HG03175 (cell line): ENCODE data around the gene TP53BP2.

Experiments used
- ATAC-seq: cut with Tn5 transposase; IDR thresholded peaks from one replicate; pipeline ENCODE4 v1.9.1; 2021; ENCODE audit warnings: mild to moderate bottlenecking, moderate library complexity; ENCODE audit not compliant: unreplicated experiment

TP53BP2 gene

DNA sequence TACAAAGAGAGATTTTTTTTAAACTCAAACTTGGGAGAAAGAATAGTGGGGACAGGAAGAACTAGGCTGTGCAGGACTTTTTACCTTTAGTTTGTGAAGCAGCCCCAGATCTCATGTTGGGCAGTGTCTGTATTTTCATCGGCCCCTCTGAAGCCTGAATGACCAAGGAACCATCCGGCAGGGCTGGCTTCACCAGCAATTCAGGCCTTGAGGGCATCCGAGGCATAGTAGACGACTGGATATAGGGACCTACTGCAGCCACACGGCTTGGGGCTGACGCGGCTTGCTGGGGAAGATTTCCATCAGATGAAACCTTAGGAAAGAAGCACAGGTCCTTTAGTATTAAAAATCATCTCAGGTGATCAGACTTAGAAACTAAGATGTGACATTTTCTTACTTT lies 43.7 kb downstream of the TP53BP2 start:
- no peak for ATAC-seq

DNA sequence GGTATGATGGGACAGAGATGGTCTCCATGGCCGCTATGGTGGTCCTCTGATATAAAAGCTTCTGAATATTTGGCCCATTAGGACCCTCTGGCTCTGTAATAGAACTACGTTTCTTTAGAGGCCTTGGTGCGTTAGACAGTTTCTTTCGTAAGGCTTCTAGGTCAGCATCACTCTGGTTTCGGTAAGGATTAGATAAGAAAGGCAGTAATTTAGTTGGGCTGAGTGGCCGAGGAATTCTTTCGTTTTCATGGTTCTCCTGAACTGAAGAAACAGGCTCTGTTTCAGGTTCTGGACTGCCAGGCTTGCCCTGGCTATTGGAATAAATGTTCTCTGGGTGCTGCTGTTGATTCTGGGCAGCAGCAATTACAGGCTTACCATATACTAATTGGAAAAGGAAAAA lies 49.5 kb downstream of the TP53BP2 start:
- ATAC-seq, result no peak

DNA sequence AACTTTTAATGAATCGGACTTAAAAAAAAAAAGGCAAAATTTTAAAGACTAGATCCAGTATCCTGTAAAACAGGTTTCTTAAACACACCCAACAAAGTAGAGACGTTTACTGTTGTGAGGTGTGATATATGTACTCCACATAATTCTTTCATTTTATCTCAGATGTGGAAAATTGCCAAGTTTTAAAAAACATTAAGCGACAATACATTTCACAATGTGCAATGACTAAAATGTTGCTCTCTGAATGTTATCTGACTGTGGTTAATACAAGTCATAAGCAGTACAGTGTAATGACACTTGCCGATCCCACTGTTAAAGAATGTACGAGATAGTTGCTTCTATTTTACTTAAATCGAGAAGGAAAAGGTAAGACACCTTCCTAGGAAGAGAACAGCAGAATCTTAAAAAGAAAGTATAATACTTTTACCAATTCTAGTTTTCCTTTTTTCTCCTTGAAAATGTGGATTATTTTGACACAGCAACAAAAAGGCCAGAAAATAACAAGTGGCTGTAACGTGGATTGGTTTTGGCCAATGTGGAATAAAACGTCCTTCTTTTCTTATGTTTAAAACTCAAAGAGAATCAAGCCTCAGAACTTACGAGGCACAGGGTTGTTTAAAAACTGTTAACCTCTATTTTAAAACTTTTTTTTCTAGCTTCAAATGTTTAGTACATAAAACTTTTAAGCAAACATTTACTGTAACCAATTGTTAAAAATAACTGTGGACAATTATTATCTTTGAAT lies 51.4 kb downstream of the TP53BP2 start:
- ATAC-seq, result no peak

DNA sequence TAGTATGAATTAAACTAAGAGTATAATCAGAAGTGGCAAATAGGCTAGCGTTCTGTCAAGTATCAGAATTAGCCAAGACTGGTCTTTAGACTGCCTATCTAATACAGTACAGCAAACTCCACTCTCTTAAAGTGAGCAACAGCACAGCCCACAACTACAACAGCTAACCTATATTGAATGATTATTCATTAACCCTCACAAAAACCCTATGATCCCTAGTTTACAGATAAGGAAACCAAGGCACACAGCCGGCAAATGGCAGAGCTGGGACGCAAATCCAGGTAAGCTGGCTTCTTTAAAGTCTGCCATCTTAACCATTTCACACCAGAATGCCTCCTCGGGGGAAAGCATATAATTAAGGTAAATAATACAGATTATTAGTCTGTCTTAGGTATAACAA lies 52.0 kb downstream of the TP53BP2 start:
- no peak for ATAC-seq

DNA sequence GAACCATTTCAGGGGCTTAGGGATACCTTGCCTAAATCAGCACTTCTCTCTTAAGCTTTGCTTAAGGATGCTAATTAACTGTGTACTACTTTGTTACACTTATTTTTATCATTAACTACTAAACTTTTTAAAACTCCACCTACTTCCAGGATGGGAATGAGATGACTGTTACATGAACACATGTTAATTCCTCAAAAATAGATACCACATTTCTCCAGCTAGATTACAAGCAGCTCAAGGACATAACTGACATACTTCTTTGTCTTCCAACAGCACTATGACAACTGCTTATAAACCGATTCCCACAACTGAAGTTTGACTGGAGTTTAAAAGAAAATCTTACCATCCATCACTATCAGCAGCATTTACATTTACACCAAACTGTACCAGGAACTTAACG lies 53.7 kb downstream of the TP53BP2 start:
- no peak for ATAC-seq

DNA sequence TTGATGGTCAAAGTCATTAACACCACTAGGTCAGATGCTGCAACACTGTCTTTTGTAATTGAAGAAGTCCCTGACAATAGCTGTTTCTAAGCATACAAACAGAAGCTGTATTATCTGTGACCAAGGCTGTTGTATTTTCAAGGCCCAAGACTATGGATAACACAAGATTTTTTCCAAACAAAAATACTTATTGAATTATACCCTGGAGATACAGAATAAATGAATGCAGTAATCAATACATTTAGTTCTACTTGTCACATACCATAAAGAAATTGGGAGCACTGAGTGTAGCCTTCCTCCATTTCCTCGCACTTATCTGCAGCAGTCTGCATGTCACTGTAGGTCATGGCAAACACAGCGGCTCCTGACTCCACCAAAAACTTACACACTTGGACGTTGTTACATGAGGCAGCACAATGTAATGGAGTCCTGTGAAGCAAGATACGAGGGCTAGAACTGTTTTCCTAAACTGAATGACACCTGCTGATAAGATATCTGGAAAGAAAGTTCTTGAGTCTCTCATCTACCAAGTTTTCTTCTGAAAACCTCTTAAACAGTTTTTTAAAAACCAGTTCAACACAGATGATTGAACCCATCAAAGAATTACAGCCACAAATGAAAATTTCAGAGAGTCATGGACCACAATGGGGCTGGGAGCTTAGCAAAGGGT lies 56.9 kb downstream of the TP53BP2 start:
- no peak for ATAC-seq

DNA sequence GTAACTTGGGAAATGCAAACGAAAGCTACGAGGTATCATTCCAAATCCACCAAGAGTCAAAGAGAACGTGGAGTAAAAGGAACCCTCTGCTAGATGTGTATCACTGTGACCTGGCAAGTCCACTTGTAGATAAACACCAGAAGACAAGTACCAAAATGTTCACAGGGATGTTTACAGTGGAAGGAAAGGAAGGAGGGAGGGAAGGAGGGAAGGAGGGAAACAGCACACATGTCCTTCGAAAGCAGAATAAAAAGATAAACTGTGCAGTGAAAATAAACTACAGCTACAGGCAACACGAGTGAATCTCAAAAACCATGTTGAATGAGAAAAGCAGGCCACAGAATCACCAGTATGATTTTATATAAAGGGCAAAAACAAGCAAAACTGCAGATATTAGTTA lies 59.9 kb downstream of the TP53BP2 start:
- no peak for ATAC-seq

DNA sequence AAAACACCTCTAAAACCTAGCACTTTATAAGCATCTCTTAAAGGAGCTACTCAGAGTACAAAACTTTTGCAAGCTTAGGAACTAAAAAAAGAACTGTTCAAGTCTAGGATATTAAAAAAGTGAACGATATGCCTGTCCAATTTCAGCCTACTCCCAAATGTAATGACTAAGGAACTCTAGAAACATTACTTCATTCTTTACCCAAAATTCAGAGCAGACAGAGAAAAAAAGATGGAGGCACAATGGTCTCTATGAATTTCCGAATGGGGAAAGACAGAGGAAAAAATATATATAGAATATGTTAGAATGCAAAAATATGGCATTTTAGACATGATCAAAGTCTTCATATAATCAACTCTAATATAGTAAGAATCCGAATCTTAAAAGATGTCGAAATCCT lies 61.2 kb downstream of the TP53BP2 start:
- ATAC-seq, result no peak

DNA sequence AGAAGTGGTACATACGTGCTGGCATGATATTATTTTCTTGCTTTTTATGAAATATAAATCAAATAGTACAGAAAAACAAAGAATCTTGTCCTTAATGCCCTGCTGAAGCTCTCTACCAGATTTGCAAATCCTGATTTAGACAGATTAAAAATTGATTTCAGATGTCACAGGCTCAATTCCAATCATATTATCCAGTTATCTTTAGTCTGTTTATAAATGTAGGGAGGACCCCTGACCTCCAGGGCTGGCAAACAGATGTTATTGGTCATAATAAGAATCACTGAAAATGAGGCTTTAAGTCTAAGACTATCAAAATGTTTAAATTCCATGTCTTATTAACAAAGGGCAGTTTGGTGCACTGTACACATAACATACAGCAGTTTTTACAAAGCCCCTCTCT lies 62.1 kb downstream of the TP53BP2 start:
- ATAC-seq, result no peak

DNA sequence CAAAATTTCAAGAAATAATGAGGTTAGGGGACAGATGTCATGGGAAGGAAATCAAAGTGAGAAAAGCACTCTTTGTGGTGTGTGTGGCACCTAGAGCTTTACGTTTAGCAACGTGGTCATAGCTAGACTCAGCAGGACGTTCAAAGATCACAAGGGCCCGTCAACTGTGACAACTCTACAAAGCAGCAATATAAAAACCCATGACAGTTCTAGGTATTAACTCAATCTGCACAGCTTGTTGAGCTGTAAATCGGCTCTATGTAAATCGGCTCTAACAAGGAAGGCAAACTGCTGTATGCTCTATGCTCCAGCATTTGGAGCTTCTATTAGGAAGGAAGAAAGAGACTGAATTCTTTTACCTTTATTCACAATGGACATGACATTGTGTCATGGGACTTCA lies 64.8 kb downstream of the TP53BP2 start:
- no peak for ATAC-seq

DNA sequence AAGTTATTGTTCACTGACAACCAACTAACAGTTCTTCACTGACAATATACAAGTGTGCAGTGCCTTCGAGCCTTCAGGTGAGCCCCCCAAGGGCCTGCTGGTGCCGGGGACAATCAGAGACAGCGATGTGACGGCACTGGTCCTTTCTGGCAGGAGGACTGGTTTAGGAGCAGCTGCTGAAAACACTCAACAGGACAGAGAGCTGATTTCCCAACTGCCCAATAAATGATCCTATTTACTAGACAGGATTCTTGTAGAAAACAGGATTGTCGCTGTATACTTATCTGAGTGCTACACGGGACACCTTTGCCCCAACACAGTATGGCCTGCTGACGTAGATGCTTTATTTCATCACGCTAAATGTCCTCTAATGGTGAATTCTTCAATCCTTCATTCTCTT lies 65.4 kb downstream of the TP53BP2 start:
- no peak for ATAC-seq

DNA sequence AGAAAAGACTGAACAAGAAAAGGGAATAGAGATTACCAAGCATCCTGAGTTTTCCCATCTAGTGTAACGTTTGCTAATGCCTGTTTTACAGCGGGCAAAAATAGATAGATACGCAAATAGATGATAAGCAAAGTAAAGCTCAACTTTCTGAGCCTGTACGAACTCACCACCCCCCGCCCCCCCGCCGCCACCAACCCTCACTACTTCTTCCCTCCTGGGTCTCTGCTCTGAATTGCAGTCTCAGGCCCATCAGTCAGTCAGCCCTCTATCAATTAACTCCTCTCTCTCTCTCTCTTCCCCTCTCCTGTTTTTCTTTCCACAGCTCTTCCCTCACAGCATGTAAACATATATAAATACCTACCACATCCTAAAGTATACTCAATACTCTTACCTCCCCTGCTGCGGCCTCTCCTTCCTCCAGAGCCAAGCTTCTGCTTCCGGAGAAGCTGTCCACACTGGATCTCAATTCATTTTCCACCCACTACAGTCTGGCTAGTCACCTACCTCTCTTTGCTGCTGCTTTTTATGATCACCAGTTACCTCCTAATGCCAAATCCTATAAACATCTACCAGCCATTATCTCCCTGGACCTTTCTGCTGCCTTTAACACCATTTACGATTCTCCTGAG lies 68.8 kb downstream of the TP53BP2 start:
- ATAC-seq, result no peak

DNA sequence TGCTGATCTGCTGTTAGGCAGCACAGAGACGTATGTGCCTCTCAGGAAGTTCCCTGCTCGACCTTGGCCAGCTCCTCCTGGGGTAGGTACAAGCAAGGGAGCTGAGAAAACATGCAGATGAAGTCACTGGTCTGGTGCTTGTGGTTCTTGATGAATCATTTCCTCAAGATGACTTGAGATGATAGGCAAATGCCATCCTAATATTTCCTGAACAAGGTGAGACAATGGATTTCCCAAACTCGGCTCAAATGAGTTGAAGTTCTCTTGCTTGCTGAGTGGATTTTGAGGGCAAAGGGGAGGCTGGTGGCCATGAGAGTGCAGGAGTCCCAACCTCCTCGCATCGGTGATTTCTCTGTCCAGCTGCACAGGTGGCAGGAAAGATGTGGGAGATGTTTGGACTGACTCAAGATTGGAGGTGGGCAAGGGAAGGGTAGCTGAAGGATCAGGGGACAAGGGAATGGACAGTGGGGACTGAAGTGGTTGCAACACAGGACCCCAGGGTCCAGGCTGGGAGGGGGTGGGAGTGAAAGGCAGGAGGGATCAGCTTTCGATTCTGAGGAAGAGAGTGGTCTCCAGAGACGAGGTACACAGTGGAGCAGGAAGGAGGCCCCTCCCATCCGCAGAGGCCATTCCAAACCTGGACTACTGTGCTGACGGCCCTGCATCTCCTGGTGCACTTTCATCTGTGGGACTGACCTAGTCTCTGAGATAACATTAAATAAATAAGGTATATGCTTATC lies 69.5 kb downstream of the TP53BP2 start:
- ATAC-seq, result no peak

DNA sequence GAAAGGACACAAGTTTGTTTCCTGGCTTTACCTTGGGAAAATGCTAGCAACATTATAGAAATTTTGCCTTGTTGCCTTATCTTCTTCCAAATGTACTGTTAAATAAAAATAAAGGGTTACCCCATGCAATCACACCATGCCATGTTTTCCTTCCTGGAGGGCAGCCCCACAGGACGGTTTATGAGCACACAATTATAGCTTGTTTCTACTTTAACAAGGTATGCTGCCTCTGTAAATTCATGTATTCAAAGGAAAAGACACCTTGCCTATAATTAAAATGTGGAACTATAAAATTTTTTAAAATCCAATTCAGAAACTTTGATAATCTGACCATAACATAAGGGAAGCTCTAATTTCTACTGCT lies 70.1 kb downstream of the TP53BP2 start:
- ATAC-seq, result no peak

DNA sequence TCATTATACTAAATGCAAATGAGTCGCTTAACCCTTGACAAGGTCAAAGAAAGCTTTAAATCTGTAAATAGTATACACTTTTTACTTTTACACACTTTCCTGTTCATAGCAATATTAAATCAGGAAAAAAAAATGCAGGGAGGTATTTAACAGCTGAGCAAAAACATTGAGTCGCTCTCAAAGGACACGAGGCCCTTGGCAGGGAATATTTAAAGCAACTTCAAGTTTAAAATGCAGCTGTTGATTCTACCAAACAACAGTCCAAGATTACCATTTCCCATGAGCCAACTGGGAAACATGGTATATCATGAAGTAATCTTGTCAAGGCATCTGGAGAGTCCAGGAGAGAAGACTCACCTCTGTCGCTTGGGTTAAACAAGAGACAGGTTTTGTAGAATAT lies 70.7 kb downstream of the TP53BP2 start:
- no peak for ATAC-seq

DNA sequence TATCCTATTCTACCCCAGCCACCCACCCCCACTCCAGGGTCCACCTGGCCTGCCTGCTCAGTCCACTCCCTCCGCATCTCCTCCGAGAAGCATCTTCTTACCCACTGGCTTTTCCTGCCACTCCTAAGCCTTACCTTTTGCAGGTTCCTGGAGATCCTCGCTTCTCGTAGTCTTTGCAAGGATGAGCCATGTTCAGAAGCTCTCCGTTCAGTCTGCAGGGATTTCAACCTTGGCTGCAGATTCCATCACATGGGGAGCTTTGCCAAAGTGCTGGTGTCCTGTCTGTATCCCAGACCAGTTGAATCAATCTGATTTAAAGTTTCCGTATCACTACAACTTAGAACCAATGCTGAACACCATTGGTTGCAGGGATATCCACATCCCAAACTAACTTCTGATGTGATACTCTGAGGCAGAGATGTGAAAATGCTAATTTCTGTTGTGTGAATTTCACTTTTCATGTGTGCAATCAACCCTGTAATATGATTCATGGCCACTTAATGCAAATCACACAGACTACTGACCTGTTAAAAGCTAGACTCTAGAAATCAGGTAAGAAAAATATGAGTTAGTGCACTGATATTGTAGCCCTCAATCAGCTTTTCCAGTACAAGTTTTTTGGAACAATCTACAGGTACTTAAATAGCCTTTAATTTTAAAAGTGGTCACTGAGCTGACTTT lies 71.5 kb downstream of the TP53BP2 start:
- no peak for ATAC-seq

DNA sequence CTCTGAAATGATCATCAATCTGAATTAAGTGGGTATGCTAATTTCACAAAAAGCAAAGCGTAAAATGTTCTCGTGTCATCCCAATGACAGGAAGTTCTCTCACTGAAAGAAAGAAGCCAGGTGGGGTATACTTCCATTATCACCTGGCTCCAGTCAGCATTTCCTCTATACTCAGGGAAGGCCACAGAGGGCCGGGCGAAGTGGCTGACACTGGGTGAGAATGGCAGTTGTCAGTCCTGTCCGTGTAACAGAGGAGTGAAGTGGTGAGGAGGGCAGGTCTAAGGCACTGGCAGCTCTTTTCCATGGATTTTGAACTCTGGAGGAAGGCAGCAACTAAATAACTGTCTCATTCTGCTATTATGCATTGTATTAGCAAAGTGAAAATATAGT lies 73.0 kb downstream of the TP53BP2 start:
- no peak for ATAC-seq

DNA sequence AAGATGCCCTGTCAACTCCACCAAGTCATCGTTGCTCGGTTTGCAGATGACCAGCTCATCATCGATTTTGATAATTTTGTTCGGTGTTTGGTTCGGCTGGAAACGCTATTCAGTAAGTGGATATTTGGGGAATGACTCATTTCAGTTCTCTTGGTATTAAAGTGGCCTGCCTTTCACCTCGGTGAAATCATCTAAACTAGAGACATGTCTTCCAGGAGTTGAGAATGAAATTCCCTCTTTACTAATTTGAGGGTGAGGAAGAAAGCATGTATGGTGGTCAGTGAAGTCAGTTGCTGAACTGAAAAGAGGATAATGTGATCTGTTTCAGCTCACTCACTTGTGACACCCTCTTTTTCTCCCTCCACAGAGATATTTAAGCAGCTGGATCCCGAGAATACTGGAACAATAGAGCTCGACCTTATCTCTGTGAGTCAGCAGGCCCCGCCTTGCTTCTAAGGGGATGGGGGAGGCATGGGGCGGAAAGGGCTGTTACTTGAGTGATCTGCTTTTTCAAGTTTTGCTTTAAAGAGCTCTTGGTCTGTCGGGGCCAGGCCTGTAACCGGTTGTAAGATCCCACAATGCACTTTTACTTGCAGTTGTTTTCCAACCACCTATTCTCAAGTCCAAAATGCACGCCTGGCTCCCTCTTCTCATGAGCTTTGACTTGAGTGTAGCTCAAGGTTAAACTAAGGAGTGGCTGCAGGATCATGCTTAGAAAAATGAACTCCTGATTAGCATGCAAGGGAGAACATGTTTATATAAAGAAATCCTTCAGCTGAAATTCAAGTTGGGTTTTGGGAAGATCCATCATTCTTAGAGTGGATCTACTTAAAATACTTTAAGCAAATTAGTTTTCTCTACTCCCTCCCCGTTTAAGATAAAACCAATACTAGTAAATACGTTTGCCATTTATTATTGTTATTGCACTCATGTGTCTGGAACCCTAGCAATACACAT lies 73.7 kb downstream of the TP53BP2 start:
- ATAC-seq, result peak; percentile 15

DNA sequence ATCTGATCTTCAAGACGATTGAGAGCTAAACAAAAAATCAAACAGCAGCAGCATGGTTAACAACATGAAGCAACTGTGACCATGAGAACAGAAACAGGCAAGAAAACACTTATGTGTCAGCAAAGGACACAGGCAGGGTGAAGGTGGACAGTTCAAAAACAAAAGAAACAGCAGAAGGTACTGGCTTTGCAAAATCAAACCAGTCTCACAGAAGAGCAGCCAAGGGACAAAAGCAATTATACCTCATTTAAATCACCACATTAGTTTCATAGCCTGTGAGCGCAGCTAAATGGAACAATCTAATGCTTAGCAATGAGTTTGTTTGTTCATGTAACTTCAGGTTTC lies 74.3 kb downstream of the TP53BP2 start:
- peak; percentile 43 for ATAC-seq
